ENCODE results near the gene RFC1.

GRCh38 chr4:39255871-39256270, 110.3 kb downstream of the RFC1 start:
- no peak for TF ChIP-seq TARDBP (IDR thresholded peaks at IDR 0.05)
- TF ChIP-seq CTCF (IDR thresholded peaks at IDR 0.05 in 2 of 3, conservative IDR thresholded peaks at IDR 0.05 in 1 of 3; ENCODE audit: insufficient read depth in 2 of 3, low read depth in 1 of 3, low read length in 3 of 3) = no peak
- no peak for TF ChIP-seq ZBTB8A (IDR thresholded peaks at IDR 0.05; ENCODE audit: partially characterized antibody)
